HG03460 (cell line): ENCODE measurements around the gene THAP3.
"Not testable (repeated sequence)": the region's sequence is repeated elsewhere in the genome, so short reads cannot be mapped to it uniquely, and the experiment has no call there.

Experiments used
- ATAC-seq: cut with Tn5 transposase; IDR thresholded peaks from one replicate; pipeline ENCODE4 v1.9.1; 2021; ENCODE audit not compliant: unreplicated experiment

Gene THAP3

GRCh38 chr1:6590046-6590445 lies 34.6 kb upstream of the THAP3 start:
- no peak for ATAC-seq

- ATAC-seq: no peak
These were observed 33.4 kb upstream of the THAP3 start for GRCh38 chr1:6591222-6591621.

GRCh38 chr1:6591644-6592043 lies 33.0 kb upstream of the THAP3 start:
- no peak for ATAC-seq

- no peak for ATAC-seq
These were observed 32.2 kb upstream of the THAP3 start for GRCh38 chr1:6592441-6592840.

GRCh38 chr1:6592865-6593593 lies 31.6 kb upstream of the THAP3 start:
- ATAC-seq: no peak

- no peak for ATAC-seq
These were observed 30.9 kb upstream of the THAP3 start for GRCh38 chr1:6593810-6594209.

GRCh38 chr1:6594977-6595740 lies 29.5 kb upstream of the THAP3 start:
- no peak for ATAC-seq

GRCh38 chr1:6596351-6596750 lies 28.3 kb upstream of the THAP3 start:
- ATAC-seq: no peak

- ATAC-seq: no peak
These were observed 27.5 kb upstream of the THAP3 start for GRCh38 chr1:6596886-6597776.

- ATAC-seq: no peak
These were observed 26.9 kb upstream of the THAP3 start for GRCh38 chr1:6597777-6598131.

GRCh38 chr1:6599141-6599975 lies 25.3 kb upstream of the THAP3 start:
- ATAC-seq: no peak

GRCh38 chr1:6599991-6600390 lies 24.7 kb upstream of the THAP3 start:
- ATAC-seq: not testable (repeated sequence)

- no peak for ATAC-seq
These were observed 24.1 kb upstream of the THAP3 start for GRCh38 chr1:6600410-6601048.

GRCh38 chr1:6601049-6601922 lies 23.4 kb upstream of the THAP3 start:
- no peak for ATAC-seq

- ATAC-seq: peak; percentile 9
These were observed 22.6 kb upstream of the THAP3 start for GRCh38 chr1:6601923-6602668.

- peak; percentile 40 for ATAC-seq
These were observed 21.9 kb upstream of the THAP3 start, which contains the start of gene KLHL21 for GRCh38 chr1:6602669-6603237. Gene KLHL21 (minus strand): TSS chr1:6602869. CDS start chr1:6602817, 52 bp downstream.

GRCh38 chr1:6603238-6603914 lies 21.3 kb upstream of the THAP3 start:
- ATAC-seq: peak; percentile 22
